ENCODE data around the gene RGS8.

RGS8 gene

DNA sequence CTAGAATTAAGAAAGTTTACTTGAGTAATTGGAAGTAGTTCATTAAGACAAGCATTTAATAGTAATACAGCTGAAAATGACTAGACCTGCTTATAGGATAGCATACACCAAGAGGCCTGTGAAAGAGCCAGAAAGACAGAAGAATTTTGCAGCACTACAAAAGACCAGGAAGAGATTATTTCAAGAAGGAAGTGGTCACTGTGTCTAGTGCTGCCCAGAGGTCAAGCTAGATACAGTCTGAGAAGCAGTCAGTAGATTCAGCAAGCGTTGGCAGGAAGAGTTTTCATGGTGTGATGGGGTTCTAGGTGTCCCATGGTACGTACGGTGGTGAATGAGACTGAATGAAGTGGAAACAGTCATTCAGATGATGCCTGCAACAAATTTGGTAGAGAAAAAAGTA lies 31.5 kb downstream of the RGS8 start:
- TF ChIP-seq, protein P1, sequence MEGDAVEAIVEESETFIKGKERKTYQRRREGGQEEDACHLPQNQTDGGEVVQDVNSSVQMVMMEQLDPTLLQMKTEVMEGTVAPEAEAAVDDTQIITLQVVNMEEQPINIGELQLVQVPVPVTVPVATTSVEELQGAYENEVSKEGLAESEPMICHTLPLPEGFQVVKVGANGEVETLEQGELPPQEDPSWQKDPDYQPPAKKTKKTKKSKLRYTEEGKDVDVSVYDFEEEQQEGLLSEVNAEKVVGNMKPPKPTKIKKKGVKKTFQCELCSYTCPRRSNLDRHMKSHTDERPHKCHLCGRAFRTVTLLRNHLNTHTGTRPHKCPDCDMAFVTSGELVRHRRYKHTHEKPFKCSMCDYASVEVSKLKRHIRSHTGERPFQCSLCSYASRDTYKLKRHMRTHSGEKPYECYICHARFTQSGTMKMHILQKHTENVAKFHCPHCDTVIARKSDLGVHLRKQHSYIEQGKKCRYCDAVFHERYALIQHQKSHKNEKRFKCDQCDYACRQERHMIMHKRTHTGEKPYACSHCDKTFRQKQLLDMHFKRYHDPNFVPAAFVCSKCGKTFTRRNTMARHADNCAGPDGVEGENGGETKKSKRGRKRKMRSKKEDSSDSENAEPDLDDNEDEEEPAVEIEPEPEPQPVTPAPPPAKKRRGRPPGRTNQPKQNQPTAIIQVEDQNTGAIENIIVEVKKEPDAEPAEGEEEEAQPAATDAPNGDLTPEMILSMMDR (conservative IDR thresholded peaks at IDR 0.05; ENCODE audit: low read length): no peak
- TF ChIP-seq EZH2phosphoT487 (IDR thresholded peaks at IDR 0.05; ENCODE audit: borderline replicate concordance): no peak
- H3K36me3 ChIP-seq (ENCODE audit: insufficient read depth, low read length): no peaks in the 10 kb centered on the region
- H2AFZ ChIP-seq (ENCODE audit: low read length): peak overlapping the region; percentile 39
- no peaks in the 10 kb centered on the region for H3K9me3 ChIP-seq (ENCODE audit: insufficient read depth, low read depth, low read length)
- H3K9ac ChIP-seq (ENCODE audit: low read depth, low read length, poor library complexity, severe bottlenecking): no peak overlapping the region
- no peak overlapping the region for H3K4me3 ChIP-seq (ENCODE audit: low read length, poor library complexity, severe bottlenecking)
- peaks cover 17% of the 10 kb centered on the region for H3K4me1 ChIP-seq (ENCODE audit: insufficient read depth, low read length, poor library complexity, severe bottlenecking)
- no peak overlapping the region for H3K4me2 ChIP-seq (ENCODE audit: low read depth, low read length, poor library complexity, severe bottlenecking)
- H3K79me2 ChIP-seq (ENCODE audit: insufficient read depth, low read length): no peaks in the 10 kb centered on the region
- H4K20me1 ChIP-seq (ENCODE audit: insufficient read depth, low read length, poor library complexity, severe bottlenecking): no peaks in the 10 kb centered on the region
- no peaks in the 10 kb centered on the region for H3K9me2 ChIP-seq (replicated peaks; ENCODE audit: low read depth, low read length)
- no peaks in the 10 kb centered on the region for H3K27me3 ChIP-seq (ENCODE audit: insufficient read depth, low read length, poor library complexity, severe bottlenecking)
- no peaks in the 10 kb centered on the region for H3F3A ChIP-seq (ENCODE audit: low read depth)

DNA sequence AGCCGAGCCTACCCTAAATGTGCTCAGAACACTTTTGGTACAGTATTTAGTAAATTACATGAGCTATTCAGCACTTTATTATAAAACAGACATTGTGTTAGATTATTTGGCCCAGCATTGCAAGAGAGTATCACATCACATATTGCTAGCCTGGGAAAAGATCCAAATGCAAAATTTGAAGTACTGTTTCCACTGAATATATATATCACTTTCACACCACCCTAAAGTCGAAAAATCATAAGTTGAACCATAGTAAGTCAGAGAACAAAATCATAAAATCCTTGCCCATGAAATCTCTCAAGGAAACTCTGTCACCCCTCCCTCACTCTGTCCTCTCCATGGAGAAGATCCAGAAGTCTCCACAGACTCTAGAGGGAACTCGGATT lies 33.1 kb downstream of the RGS8 start:
- Histone ChIP-seq H3K27me3 (ENCODE audit: insufficient read depth, low read length, poor library complexity, severe bottlenecking) (no peaks in the 10 kb centered on the region), H4K20me1 (ENCODE audit: insufficient read depth, low read length, poor library complexity, severe bottlenecking) (no peaks in the 10 kb centered on the region), H3K4me1 (ENCODE audit: insufficient read depth, low read length, poor library complexity, severe bottlenecking) (peaks cover 17% of the 10 kb centered on the region), H3K9me2 (replicated peaks; ENCODE audit: low read depth, low read length) (no peaks in the 10 kb centered on the region), H3K79me2 (ENCODE audit: insufficient read depth, low read length) (no peaks in the 10 kb centered on the region), H3K9me3 (ENCODE audit: insufficient read depth, low read depth, low read length) (no peaks in the 10 kb centered on the region), H3K4me3 (ENCODE audit: low read length, poor library complexity, severe bottlenecking) (no peak overlapping the region), H3K36me3 (ENCODE audit: insufficient read depth, low read length) (no peaks in the 10 kb centered on the region), H2AFZ (ENCODE audit: low read length) (no peak overlapping the region), H3K9ac (ENCODE audit: low read depth, low read length, poor library complexity, severe bottlenecking) (no peak overlapping the region), H3F3A (ENCODE audit: low read depth) (no peaks in the 10 kb centered on the region), H3K4me2 (ENCODE audit: low read depth, low read length, poor library complexity, severe bottlenecking) (peak overlapping the region; percentile 19)
- TF ChIP-seq, protein P1 (conservative IDR thresholded peaks at IDR 0.05; ENCODE audit: low read length): no peak
- TF ChIP-seq EZH2phosphoT487 (IDR thresholded peaks at IDR 0.05; ENCODE audit: borderline replicate concordance): no peak

DNA sequence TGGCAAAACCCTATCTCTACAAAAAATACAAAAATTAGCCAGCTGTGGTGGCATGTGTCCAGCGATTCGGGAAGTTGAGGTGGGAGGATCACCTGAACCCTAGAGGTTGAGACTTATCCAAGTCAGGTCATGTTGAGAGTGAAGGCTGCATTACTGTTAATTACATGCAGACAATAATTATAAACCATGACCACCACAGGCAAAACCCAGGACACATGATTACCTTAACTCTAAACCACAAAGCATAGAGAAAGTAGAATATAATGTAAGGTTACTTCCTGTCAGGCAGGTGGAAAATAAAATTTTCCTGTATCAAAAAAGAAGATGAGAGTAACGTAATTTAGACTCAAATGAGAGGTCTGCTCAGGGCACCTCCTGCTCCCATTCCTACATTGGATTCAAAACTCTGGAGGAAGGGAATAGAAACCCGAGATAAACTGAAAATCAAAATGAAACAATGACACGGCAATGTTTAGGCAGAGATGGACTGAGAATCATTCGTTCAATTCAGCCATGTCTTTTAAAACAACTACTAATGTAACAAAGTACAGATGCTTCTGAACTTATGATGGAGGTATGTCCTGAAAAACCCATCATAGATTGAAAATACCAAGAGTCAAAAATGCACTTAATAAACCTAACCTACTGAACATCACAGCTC lies 33.6 kb downstream of the RGS8 start:
- Histone ChIP-seq H3K27me3 (ENCODE audit: insufficient read depth, low read length, poor library complexity, severe bottlenecking) (no peaks in the 10 kb centered on the region), H4K20me1 (ENCODE audit: insufficient read depth, low read length, poor library complexity, severe bottlenecking) (no peaks in the 10 kb centered on the region), H3K79me2 (ENCODE audit: insufficient read depth, low read length) (no peaks in the 10 kb centered on the region), H3F3A (ENCODE audit: low read depth) (no peaks in the 10 kb centered on the region), H3K4me3 (ENCODE audit: low read length, poor library complexity, severe bottlenecking) (no peak overlapping the region), H2AFZ (ENCODE audit: low read length) (no peak overlapping the region), H3K9me3 (ENCODE audit: insufficient read depth, low read depth, low read length) (no peaks in the 10 kb centered on the region), H3K4me2 (ENCODE audit: low read depth, low read length, poor library complexity, severe bottlenecking) (peak overlapping the region; percentile 19), H3K9ac (ENCODE audit: low read depth, low read length, poor library complexity, severe bottlenecking) (no peak overlapping the region), H3K4me1 (ENCODE audit: insufficient read depth, low read length, poor library complexity, severe bottlenecking) (peaks cover 17% of the 10 kb centered on the region), H3K9me2 (replicated peaks; ENCODE audit: low read depth, low read length) (no peaks in the 10 kb centered on the region), H3K36me3 (ENCODE audit: insufficient read depth, low read length) (no peaks in the 10 kb centered on the region)
- no peak for TF ChIP-seq EZH2phosphoT487 (IDR thresholded peaks at IDR 0.05; ENCODE audit: borderline replicate concordance)
- TF ChIP-seq, protein P1 (conservative IDR thresholded peaks at IDR 0.05; ENCODE audit: low read length): no peak

Data from Loucy (cell line).